Activated CD8-positive, alpha-beta memory T cell treated with anti-CD3 and anti-CD28 coated beads, Interleukin-2, amount 50 U/mL, for 1 hour (primary cell): ENCODE measurements around the gene COLEC11.
"Not testable (repeated sequence)": the region's sequence is repeated elsewhere in the genome, so short reads cannot be mapped to it uniquely, and the experiment has no call there.

Source experiments
- DNase-seq: peaks from one replicate; pipeline ENCODE4 v3.0.0-alpha.2; 2020; ENCODE audit errors: extremely low read depth

The COLEC11 gene

GRCh38 chr2:3606028-3606369, 11.1 kb downstream of the COLEC11 start:
- DNase-seq = no peak

GRCh38 chr2:3606370-3607201, 11.7 kb downstream of the COLEC11 start:
- DNase-seq = no peak

GRCh38 chr2:3608373-3609278, 13.7 kb downstream of the COLEC11 start:
- DNase-seq = no peak

GRCh38 chr2:3609279-3609673, 14.4 kb downstream of the COLEC11 start:
- not testable (repeated sequence) for DNase-seq

GRCh38 chr2:3610415-3610814, 15.5 kb downstream of the COLEC11 start:
- no peak for DNase-seq

DNA sequence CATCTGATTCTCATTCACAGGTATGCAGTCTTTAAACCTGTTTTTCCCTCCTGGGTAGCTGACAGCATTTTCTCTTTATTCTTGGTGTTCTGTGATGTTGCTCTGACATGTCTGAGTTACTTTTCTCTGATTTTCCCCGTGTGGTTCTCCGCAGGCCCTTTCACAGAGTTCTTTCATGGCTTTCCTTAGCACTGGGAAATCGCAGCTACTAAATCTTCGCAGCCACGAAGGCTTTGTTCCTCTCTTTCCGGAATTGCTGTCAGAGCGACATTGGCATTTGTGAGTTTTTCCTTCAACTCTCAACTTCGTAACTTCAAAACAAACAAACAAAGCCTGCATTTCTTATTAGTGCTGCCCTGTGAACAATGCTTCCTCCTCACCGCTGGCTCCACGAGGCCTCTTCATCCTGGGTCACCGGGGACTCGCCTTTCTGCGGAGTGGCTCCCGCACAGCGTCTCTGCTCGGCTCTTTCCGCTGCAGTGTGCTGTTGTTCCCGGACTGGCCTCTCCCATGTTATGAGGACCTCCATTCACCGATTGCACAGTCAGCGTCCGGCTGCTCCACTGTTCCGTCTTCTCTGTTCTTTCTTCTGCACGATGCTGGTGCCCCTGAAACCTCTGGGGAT, 16.1 kb downstream of the COLEC11 start:
- no peak for DNase-seq

GRCh38 chr2:3611589-3611988, 16.7 kb downstream of the COLEC11 start:
- no peak for DNase-seq

- DNase-seq = no peak
Observed at GRCh38 chr2:3612639-3613523, 18.0 kb downstream of the COLEC11 start.

DNA sequence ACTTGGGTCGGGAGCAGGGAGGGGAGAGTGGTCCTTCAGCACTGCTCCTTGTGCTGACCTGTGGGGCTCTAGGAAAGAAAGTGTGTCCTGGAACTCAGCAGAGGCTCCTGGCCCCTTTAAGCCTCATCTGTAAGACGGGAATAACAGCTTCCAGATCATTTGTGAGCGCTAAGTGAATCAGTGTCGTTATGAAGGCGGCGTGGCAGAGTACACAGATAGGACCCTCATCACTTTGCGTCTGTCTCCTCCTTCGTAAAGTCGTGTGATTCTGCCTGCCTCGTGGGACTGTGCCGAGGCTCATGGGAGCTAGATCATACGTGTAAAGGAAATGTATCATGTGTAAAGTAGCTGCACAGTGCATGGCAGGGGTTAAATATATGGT, 18.6 kb downstream of the COLEC11 start:
- no peak for DNase-seq

GRCh38 chr2:3614743-3615142, 19.8 kb downstream of the COLEC11 start:
- not testable (repeated sequence) for DNase-seq

GRCh38 chr2:3615541-3616200, 20.8 kb downstream of the COLEC11 start:
- DNase-seq = not testable (repeated sequence)

DNA sequence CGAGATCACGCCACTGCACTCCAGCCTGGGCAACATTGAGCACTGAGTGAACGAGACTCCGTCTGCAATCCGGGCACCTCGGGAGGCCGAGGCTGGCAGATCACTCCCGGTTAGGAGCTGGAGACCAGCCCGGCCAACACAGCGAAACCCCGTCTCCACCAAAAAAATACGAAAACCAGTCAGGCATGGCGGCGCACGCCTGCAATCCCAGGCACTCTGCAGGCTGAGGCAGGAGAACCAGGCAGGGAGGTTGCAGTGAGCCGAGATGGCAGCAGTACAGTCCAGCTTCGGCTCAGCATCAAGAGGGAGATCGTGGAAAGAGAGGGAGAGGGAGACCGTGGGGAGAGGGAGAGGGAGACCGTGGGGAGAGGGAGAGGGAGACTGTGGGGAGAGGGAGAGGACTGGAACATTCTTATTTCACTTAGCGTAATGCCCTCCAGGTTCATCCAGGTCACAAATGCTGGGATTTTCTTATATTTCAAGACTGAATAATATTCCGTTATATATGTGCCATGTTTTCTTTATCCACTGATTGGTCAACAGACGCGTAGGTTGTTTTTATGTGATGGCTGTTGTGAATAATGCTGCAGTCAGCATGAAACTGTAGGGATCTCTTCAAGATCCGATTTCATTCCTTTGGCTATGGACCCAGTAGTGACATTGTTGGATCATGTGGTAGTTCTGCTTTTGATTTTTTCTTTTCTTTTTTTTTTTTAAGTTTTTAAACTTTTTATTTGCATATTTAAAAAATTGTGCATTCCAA, 21.7 kb downstream of the COLEC11 start:
- DNase-seq = not testable (repeated sequence)

DNA sequence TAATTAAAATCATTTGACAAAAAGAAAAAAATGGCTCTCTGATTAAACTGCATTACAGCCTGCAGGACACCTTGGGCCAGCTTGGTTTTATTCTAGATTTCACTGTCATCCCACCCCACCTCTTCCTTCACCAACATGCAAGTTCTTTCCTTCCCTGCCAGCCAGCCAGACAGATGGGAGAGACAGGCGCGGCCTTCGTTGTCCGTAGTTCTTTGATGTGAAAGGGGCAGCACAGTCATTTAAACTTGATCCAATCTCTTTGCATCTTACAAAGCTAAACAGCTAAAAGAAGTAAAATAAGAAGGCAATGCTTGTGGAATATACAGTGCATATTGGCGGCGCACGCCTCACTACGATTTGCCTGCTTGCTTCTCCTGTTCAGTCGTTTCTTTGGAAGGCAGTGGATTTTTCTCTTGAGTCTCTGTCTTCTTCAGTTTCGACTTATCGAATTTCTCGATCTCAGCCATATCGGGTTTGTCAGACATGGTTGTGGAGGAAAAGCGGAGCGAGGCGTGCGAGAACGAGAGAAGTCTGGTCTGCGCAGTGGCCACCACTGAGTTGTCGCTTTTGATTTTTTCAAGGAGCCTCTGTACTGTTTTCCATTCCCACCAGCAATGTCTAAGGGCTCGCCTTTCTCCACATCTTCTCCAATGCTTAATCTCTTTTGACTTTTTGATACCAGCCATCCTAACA, 22.4 kb downstream of the COLEC11 start:
- no peak for DNase-seq

- no peak for DNase-seq
Observed at GRCh38 chr2:3618367-3618766, 23.5 kb downstream of the COLEC11 start.

DNA sequence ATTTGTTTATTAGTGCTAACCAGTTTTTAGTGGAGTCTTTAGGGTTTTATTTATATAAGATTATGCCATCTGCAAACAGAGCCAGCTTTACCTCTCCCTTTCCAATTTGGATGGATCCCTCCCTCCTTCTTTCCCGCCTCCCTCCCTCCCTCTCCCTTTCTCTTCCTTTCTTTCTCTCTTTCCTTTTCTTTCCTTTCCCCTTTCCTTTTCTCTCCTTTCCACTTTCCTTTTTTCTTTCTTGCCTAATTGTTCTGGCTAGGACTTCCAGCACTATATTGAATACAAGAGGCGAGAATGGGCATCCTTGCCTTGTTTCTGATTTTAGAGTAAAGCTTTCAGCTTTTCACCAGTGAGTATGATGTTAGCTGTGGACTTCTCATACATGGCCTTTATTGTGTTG, 24.1 kb downstream of the COLEC11 start:
- no peak for DNase-seq

GRCh38 chr2:3619661-3620060, 24.7 kb downstream of the COLEC11 start:
- not testable (repeated sequence) for DNase-seq

DNA sequence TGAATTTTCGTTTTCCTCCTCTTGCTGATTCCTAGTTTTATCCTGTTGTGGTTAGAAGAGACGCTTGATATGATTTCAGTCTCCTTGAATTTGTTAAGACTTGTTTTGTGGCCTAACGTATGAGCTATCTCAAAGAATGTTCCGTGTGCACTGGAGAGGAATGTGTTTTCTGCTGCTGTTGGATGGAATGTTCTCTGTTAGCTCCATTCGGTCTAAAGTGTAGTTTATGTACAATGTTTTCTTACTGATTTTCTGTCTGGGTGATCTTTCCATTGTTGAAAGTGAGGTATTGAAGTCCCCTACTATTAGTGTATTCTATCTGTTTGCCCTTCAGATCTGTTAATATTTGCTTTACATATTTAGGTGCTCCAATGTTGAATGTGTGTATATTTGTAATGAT, 25.9 kb downstream of the COLEC11 start:
- DNase-seq = no peak

DNA sequence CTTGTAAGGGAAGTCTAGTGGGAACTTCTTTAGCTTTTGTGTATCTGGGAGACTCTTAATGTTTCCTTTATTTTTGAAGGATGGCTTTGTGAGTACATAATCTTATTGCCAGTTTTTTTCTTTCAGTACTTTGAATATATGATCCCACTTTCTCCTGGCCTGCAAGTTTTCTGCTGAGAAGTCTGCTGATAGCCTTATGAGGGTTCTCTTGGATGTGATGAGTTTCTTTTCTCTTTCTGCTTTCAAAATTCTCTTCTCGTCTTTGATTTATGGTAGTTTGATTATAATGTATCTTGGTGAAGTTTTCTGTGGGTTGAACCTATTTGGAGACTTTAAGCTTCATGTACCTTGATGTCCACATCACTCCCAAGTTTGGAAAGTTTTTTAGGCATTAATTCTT, 28.1 kb downstream of the COLEC11 start:
- DNase-seq = no peak

DNA sequence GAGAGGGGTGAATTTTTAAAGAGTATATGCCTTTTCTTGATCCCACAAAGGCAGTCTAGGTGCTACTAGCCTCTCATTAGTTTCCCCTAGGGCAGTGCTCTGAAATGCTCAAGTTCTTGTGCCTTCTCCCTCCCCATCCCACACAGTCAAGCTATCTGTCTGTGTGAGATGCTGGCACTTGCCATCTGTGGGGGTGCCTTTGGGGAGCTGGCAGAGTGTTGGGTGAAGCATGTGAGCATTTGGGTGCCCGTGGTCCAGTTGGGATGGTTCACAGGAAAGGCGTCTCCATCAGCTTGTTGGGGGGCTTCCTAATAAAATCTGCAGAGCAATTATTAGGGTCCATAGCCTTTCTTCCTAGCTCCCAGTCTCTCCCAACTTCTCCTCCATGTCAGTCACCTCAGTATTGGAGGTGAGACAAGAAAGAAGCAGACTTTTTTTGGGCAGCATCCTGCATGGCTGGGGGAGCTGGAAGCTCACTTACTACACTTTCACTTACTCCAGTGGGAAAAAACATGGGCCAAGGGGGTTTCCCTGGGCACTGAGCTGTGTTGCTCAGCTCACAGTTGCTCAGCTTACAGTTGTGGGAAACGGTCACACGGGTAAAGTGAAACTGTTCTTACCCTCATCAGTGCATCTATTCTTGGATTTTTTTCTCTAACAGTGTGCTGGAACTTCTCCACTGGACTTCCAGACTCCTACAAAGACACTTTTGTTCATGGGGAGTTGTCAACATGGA, 29.3 kb downstream of the COLEC11 start:
- no peak for DNase-seq
